HepG2 (cell line): ENCODE data around the gene G0S2. TPM values are rescaled to one million over a fixed set of nuclear protein-coding genes. Genes with fewer than 3 reads are reported as not detected.

ENCODE experiments used
- ATAC-seq: fragments of 200-7000 bp; cut with Tn5 transposase; 3 replicates; pipeline ENCODE4 v1.9.1; 2020; ENCODE audit warnings: mild to moderate bottlenecking, moderate library complexity
- BruUV-seq: library from RNA; stranded (reverse); fragments of 400-500 nt; replicated peaks from 2 replicates; lab custom pipeline; 2021; lab: Mats Ljungman, UMichigan
- CTCF ChIA-PET: fragments of 300-600 bp; formaldehyde crosslinking; extraction: SDS; loops from one replicate; lab custom pipeline; 2021; ENCODE audit warnings: low total read pairs, inconsistent platforms, low intra/inter-chr PET ratio; lab: Yijun Ruan, JAX
- POLR2A ChIA-PET: fragments of 350-600 bp; sonication (Branson Sonifier 250); formaldehyde crosslinking; loops from one replicate; lab custom pipeline; 2020; ENCODE audit warnings: antibody characterized with exemption, inconsistent platforms; lab: Yijun Ruan, JAX
- DNase-seq: peaks from one replicate; pipeline ENCODE4 v3.0.0-alpha.2; 2015; ENCODE audit warnings: low spot score
- FAIRE-seq: peaks from 3 replicates; lab custom pipeline; 2011; peaks lifted over from hg19 to GRCh38; lab: Jason Lieb, UNC
- H2AFZ ChIP-seq: one replicate; pipeline ENCODE4 v1.6.1; 2011; ENCODE audit warnings: low read length, inconsistent platforms
- H3K27ac ChIP-seq: fragments of 300-600 bp; 3 replicates; pipeline ENCODE4 v1.8.0; 2011; ENCODE audit warnings: mixed run types, mild to moderate bottlenecking, mixed read lengths, low read length, inconsistent platforms; ENCODE audit not compliant: insufficient read depth; ENCODE audit errors: extremely low read length
- H3K27me3 ChIP-seq, 2 experiments: fragments of 200-600 bp in 1 of 2; 2 replicates in 1 of 2; 3 replicates in 1 of 2; pipeline versions ENCODE4 v1.6.0 to v1.8.0; 2011; ENCODE audit warnings: low read length in 2 of 2, mild to moderate bottlenecking in 2 of 2, moderate library complexity in 2 of 2, inconsistent platforms in 1 of 2; ENCODE audit not compliant: insufficient read depth in 2 of 2, control insufficient read depth in 1 of 2
- H3K36me3 ChIP-seq, 2 experiments: fragments of 200-600 bp in 1 of 2; replicated peaks in 1 of 2; 2 replicates in 1 of 2; 3 replicates in 1 of 2; pipeline versions ENCODE4 v1.5.1 to v1.8.0; 2011; ENCODE audit warnings: low read length in 2 of 2, inconsistent platforms in 1 of 2; ENCODE audit not compliant: insufficient read depth in 2 of 2, control insufficient read depth in 1 of 2
- H3K4me1 ChIP-seq: 2 replicates; pipeline ENCODE4 v1.5.1; 2012; ENCODE audit warnings: low read length, inconsistent platforms; ENCODE audit not compliant: insufficient read depth
- H3K4me2 ChIP-seq: 2 replicates; pipeline ENCODE4 v1.6.0; 2011; ENCODE audit warnings: low read depth, low read length, inconsistent platforms
- H3K4me3 ChIP-seq, 3 experiments: fragments of 200-600 bp in 1 of 3; sonication (generic), shearing (Covaris generic) in 1 of 3; replicated peaks in 1 of 3; 2 replicates each; pipeline ENCODE4 v1.5.1; 2011 to 2016; ENCODE audit warnings: low read length in 3 of 3, inconsistent platforms in 2 of 3, low read depth in 2 of 3, mild to moderate bottlenecking in 2 of 3, control low read depth in 1 of 3, mixed read lengths in 1 of 3; ENCODE audit not compliant: insufficient read depth in 1 of 3
- H3K79me2 ChIP-seq: one replicate; pipeline ENCODE4 v1.6.1; 2011; ENCODE audit warnings: low read length, inconsistent platforms; ENCODE audit not compliant: insufficient read depth
- H3K9ac ChIP-seq: 2 replicates; pipeline ENCODE4 v1.6.0; 2011; ENCODE audit warnings: mild to moderate bottlenecking, low read depth, low read length, inconsistent platforms; ENCODE audit not compliant: insufficient read depth
- H3K9me3 ChIP-seq: 2 replicates; pipeline ENCODE4 v1.5.1; 2012; ENCODE audit warnings: mild to moderate bottlenecking, low read length
- H4K20me1 ChIP-seq: 2 replicates; pipeline ENCODE4 v1.6.0; 2011; ENCODE audit warnings: inconsistent platforms, mild to moderate bottlenecking, low read length, moderate library complexity; ENCODE audit not compliant: insufficient read depth
- HDAC2 ChIP-seq: sonication (generic); formaldehyde crosslinking; IDR thresholded peaks from 2 replicates; pipeline ENCODE4 v1.4.0; 2020; ENCODE audit warnings: missing genetic modification reagents
- HOXA5 ChIP-seq: sonication (generic); formaldehyde crosslinking; IDR thresholded peaks from 2 replicates; pipeline ENCODE4 v1.4.0; 2020; ENCODE audit warnings: missing genetic modification reagents
- PCBP2 ChIP-seq: fragments of 200-400 bp; formaldehyde crosslinking; optimal IDR thresholded peaks from 2 replicates; pipeline ENCODE3; 2018; ENCODE audit warnings: low read length, low read depth; ENCODE audit not compliant: poor library complexity, severe bottlenecking
- PHF5A ChIP-seq: IDR thresholded peaks from one replicate; pipeline ENCODE4 v1.6.1; 2018; ENCODE audit warnings: low read depth, missing genetic modification reagents; ENCODE audit not compliant: unreplicated experiment
- RXRB ChIP-seq: IDR thresholded peaks from 2 replicates; pipeline ENCODE4 v1.6.1; 2016; ENCODE audit warnings: borderline replicate concordance, missing genetic modification reagents, missing compliant biosample characterization
- SIX1 ChIP-seq: sonication (generic); formaldehyde crosslinking; IDR thresholded peaks from 2 replicates; pipeline ENCODE4 v1.4.0; 2020; ENCODE audit warnings: missing genetic modification reagents, borderline replicate concordance
- SP140L ChIP-seq: sonication (generic); formaldehyde crosslinking; IDR thresholded peaks from 2 replicates; pipeline ENCODE4 v1.4.0; 2020; ENCODE audit warnings: missing genetic modification reagents, borderline replicate concordance
- ZFP37 ChIP-seq: sonication (generic); formaldehyde crosslinking; IDR thresholded peaks from 2 replicates; pipeline ENCODE4 v1.4.0; 2020; ENCODE audit warnings: missing genetic modification reagents, borderline replicate concordance
- ZNF256 ChIP-seq: sonication (generic); formaldehyde crosslinking; conservative IDR thresholded peaks from 2 replicates; pipeline ENCODE4 v1.4.0; 2020; ENCODE audit warnings: missing genetic modification reagents
- ZNF3 ChIP-seq: IDR thresholded peaks from 2 replicates; pipeline ENCODE4 v1.7.0; 2017; ENCODE audit warnings: inconsistent platforms
- ZNF619 ChIP-seq: sonication (generic); formaldehyde crosslinking; IDR thresholded peaks from 2 replicates; pipeline ENCODE4 v1.4.0; 2020; ENCODE audit warnings: mild to moderate bottlenecking, missing genetic modification reagents
- ZNF674 ChIP-seq: sonication (generic); formaldehyde crosslinking; IDR thresholded peaks from 2 replicates; pipeline ENCODE4 v1.5.0; 2020; ENCODE audit warnings: low read depth, mild to moderate bottlenecking, missing genetic modification reagents
- ZNF713 ChIP-seq: sonication (generic); formaldehyde crosslinking; IDR thresholded peaks from 2 replicates; pipeline ENCODE4 v1.4.0; 2020; ENCODE audit warnings: mild to moderate bottlenecking, missing genetic modification reagents
- WGBS: methylation state at CpG from one replicate; pipeline ENCODE4 v1.1.6; 2017; ENCODE audit warnings: low lambda C conversion rate; 5-methylcytosine and 5-hydroxymethylcytosine counted together
- in situ Hi-C: cut with HindIII; loops from 2 replicates; pipeline ENCODE4 v1.10.0; 2017; ENCODE audit warnings: low pct_unique_long_range_greater_than_20kb; ENCODE audit not compliant: extremely low pct_ligation_motif_present
- intact Hi-C: fragments of 100-400 bp; cut with micrococcal nuclease; formaldehyde crosslinking; loops from one replicate; pipeline ENCODE4 v1.10.0; 2022; ENCODE audit not compliant: unreplicated experiment
- polyA plus RNA-seq, 8 experiments: library from polyadenylated mRNA; depleted of rRNA in 3 of 8; stranded (reverse) in 7 of 8; unstranded in 1 of 8; fragments of >200 nt; fragmentation: Illumina TruSeq in 4 of 8; extraction: Trizol in 4 of 8; gene quantifications; 2 replicates each; pipeline versions ENCODE4 v1.2.1 to v1.2.3, GENCODE V29; 2011 to 2016; ENCODE audit warnings: low read depth in 4 of 8, missing spikeins in 1 of 8, mixed read lengths in 1 of 8; ENCODE audit not compliant: insufficient read depth in 1 of 8
- total RNA-seq, 5 experiments: library from RNA; depleted of rRNA; stranded (reverse); fragments of >200 nt; fragmentation: Illumina TruSeq; extraction: Trizol; gene quantifications; 2 replicates each; pipeline ENCODE4 v1.2.3, GENCODE V29; 2016; ENCODE audit warnings: low read depth in 1 of 5
- TF ChIP-seq, protein P1 (sequence below): sonication (generic); formaldehyde crosslinking; IDR thresholded peaks from 2 replicates; pipeline ENCODE4 v1.9.0; 2022; ENCODE audit warnings: missing genetic modification reagents, mild to moderate bottlenecking, borderline replicate concordance
- TF ChIP-seq, protein P2 (sequence below): sonication (generic); formaldehyde crosslinking; IDR thresholded peaks from 2 replicates; pipeline ENCODE4 v1.9.0; 2022; ENCODE audit warnings: low read depth, missing genetic modification reagents

Gene G0S2
- total and polyA plus RNA-seq, 2 of the 13 experiments (the other 11 are each of a cell fraction or from before 2014, with no cell fraction given), result not detected

- no peak overlapping the region for H2AFZ ChIP-seq
- FAIRE-seq (no peak), DNase-seq (no peak), ATAC-seq (no peak)
- intact Hi-C loops, result no loop called here
- in situ Hi-C loops, result no loop called here
- no peak overlapping the region for H3K9ac ChIP-seq
- POLR2A ChIA-PET, result no interaction called here
- CTCF ChIA-PET, result no interaction called here
- H3K4me1 ChIP-seq, result no peaks in the 10 kb centered on the region
- no peaks in the 10 kb centered on the region for H3K27me3 ChIP-seq
- no peaks in the 10 kb centered on the region for H3K9me3 ChIP-seq
- H3K4me3 ChIP-seq, result no peak overlapping the region
- H4K20me1 ChIP-seq, result no peaks in the 10 kb centered on the region
- H3K27ac ChIP-seq, result no peak overlapping the region
- TF ChIP-seq, protein P1, sequence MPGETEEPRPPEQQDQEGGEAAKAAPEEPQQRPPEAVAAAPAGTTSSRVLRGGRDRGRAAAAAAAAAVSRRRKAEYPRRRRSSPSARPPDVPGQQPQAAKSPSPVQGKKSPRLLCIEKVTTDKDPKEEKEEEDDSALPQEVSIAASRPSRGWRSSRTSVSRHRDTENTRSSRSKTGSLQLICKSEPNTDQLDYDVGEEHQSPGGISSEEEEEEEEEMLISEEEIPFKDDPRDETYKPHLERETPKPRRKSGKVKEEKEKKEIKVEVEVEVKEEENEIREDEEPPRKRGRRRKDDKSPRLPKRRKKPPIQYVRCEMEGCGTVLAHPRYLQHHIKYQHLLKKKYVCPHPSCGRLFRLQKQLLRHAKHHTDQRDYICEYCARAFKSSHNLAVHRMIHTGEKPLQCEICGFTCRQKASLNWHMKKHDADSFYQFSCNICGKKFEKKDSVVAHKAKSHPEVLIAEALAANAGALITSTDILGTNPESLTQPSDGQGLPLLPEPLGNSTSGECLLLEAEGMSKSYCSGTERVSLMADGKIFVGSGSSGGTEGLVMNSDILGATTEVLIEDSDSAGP (CRISPR knock-in tag), result no peak
- no peak for TF ChIP-seq ZFP37 (CRISPR knock-in tag)
- H3K4me2 ChIP-seq, result no peak overlapping the region
- no peaks in the 10 kb centered on the region for H3K36me3 ChIP-seq
- no TSS peak for BruUV-seq
- 53% methylated on average over 6 of the region's 6 CpGs for WGBS
- no peaks in the 10 kb centered on the region for H3K79me2 ChIP-seq
Measured at GRCh38 chr1:209633335-209633997, 41.7 kb upstream of the G0S2 start.

DNA sequence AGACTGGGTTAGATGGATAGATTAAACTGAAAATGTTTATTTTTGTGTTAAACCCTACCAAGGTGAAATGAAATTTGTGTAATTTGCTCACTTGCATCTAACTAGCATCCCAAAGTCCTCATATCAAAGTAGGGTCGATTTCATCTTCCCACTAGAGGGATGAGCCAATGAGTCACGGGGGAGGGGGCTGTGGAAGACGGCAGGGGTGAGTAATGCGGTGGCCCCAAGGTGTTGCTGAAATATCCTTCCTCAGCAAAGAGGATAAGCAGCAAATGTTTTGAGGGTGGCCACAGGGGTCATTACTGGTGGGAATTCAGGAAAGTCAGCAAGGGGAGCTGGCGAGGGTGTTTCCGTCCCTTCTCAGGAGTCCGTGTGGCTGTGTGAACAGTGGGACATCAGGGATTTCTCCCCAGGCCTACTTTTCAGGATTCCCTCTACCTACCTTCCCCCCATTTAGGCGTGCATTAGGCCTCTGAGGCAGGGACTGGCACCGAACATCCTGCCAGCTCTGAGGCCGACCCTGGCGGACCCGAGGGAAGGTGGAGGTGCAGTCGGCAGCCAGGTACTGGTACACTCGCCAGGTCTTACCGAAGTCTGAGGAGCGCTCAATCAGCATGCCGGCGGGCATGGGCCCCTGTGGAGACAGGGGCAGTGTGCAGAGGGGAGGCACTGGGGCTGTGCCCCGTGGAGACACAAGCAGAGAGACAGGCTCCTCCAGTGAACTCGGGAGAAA is 41.0 kb upstream of the G0S2 start:
- in situ Hi-C loops, result no loop called here
- H3K79me2 ChIP-seq, result no peaks in the 10 kb centered on the region
- no peaks in the 10 kb centered on the region for H3K27me3 ChIP-seq
- H3K27ac ChIP-seq, result no peak overlapping the region
- no peaks in the 10 kb centered on the region for H3K4me1 ChIP-seq
- FAIRE-seq (no peak), ATAC-seq (no peak), DNase-seq (no peak)
- H4K20me1 ChIP-seq, result no peaks in the 10 kb centered on the region
- POLR2A ChIA-PET, result no interaction called here
- intact Hi-C loops, result no loop called here
- 65% methylated on average over 19 of the region's 20 CpGs for WGBS
- no peak overlapping the region for H3K9ac ChIP-seq
- H3K36me3 ChIP-seq, result no peaks in the 10 kb centered on the region
- CTCF ChIA-PET, result no interaction called here
- no TSS peak for BruUV-seq
- H3K4me3 ChIP-seq, result no peak overlapping the region
- H3K4me2 ChIP-seq, result no peak overlapping the region
- H3K9me3 ChIP-seq, result no peaks in the 10 kb centered on the region
- H2AFZ ChIP-seq, result no peak overlapping the region
- TF ChIP-seq RXRB (CRISPR knock-in tag) (no peak), HOXA5 (CRISPR knock-in tag) (no peak), ZNF3 (CRISPR knock-in tag) (no peak), SIX1 (no peak), SP140L (no peak), HDAC2 (CRISPR knock-in tag) (no peak), ZNF256 (CRISPR knock-in tag) (no peak), ZNF619 (CRISPR knock-in tag) (no peak), PCBP2 (no peak), PHF5A (CRISPR knock-in tag) (no peak), ZNF674 (CRISPR knock-in tag) (no peak), ZNF713 (no peak)
- TF ChIP-seq, protein P2, sequence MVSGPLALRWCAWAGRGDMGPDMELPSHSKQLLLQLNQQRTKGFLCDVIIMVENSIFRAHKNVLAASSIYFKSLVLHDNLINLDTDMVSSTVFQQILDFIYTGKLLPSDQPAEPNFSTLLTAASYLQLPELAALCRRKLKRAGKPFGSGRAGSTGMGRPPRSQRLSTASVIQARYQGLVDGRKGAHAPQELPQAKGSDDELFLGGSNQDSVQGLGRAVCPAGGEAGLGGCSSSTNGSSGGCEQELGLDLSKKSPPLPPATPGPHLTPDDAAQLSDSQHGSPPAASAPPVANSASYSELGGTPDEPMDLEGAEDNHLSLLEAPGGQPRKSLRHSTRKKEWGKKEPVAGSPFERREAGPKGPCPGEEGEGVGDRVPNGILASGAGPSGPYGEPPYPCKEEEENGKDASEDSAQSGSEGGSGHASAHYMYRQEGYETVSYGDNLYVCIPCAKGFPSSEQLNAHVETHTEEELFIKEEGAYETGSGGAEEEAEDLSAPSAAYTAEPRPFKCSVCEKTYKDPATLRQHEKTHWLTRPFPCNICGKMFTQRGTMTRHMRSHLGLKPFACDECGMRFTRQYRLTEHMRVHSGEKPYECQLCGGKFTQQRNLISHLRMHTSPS (CRISPR knock-in tag), result no peak
